Naive thymus-derived CD4-positive, alpha-beta T cell (primary cell): ENCODE data around the gene BCL2. TPM values are rescaled to one million over a fixed set of nuclear protein-coding genes. Genes with fewer than 3 reads are reported as not detected.

Experiments used
- ATAC-seq: fragments of 150-1000 bp; cut with Tn5 transposase; 2 replicates; pipeline ENCODE4 v1.10.0; 2021; ENCODE audit warnings: mild to moderate bottlenecking, moderate library complexity
- CTCF ChIA-PET: fragments of 350-600 bp; sonication (Branson Sonifier 250); formaldehyde crosslinking; loops from one replicate; lab custom pipeline; 2021; ENCODE audit warnings: antibody characterized with exemption; lab: Charles Lee
- POLR2A ChIA-PET: fragments of 350-600 bp; sonication (Branson Sonifier 250); formaldehyde crosslinking; loops from one replicate; lab custom pipeline; 2021; ENCODE audit warnings: antibody characterized with exemption, inconsistent platforms; lab: Charles Lee
- DNase-seq, 9 donors: peaks; one replicate each; pipeline versions ENCODE4 v3.0.0 to v3.0.0-alpha.2; 2020 to 2022; ENCODE audit warnings: mixed read lengths in 1 of 9
- H3K27ac ChIP-seq: one replicate; pipeline ENCODE4 v1.7.0; 2013; ENCODE audit warnings: mild to moderate bottlenecking, low read depth, low read length, moderate library complexity
- H3K27me3 ChIP-seq, 2 donors: one replicate each; pipeline ENCODE4 v1.7.0; 2013; ENCODE audit warnings: low read length in 2 of 2, mild to moderate bottlenecking in 2 of 2, moderate library complexity in 2 of 2; ENCODE audit not compliant: control insufficient read depth in 2 of 2, insufficient read depth in 2 of 2
- H3K36me3 ChIP-seq, 3 experiments: 1 replicate in 2 of 3; 2 replicates in 1 of 3; pipeline ENCODE4 v1.7.0; 2013; ENCODE audit warnings: low read length in 3 of 3, mild to moderate bottlenecking in 3 of 3, moderate library complexity in 1 of 3; ENCODE audit not compliant: insufficient read depth in 3 of 3, control insufficient read depth in 2 of 3
- H3K4me1 ChIP-seq, 2 donors: one replicate each; pipeline ENCODE4 v1.7.0; 2013; ENCODE audit warnings: low read length in 2 of 2, mild to moderate bottlenecking in 2 of 2, moderate library complexity in 1 of 2; ENCODE audit not compliant: control insufficient read depth in 2 of 2, insufficient read depth in 2 of 2
- H3K4me3 ChIP-seq: 2 replicates; pipeline ENCODE4 v1.7.0; 2013; ENCODE audit warnings: mild to moderate bottlenecking, low read length
- H3K9me3 ChIP-seq, 3 experiments: 1 replicate in 2 of 3; 2 replicates in 1 of 3; pipeline ENCODE4 v1.7.0; 2013; ENCODE audit warnings: low read length in 3 of 3; ENCODE audit not compliant: control insufficient read depth in 2 of 3
- H3K27ac Mint-ChIP-seq, 9 donors: one replicate each; pipeline ENCODE4 v1.8.0; 2020 to 2022; ENCODE audit warnings: mixed read lengths in 9 of 9, mild to moderate bottlenecking in 8 of 9, moderate library complexity in 5 of 9, inconsistent platforms in 2 of 9
- H3K27me3 Mint-ChIP-seq, 5 donors: one replicate each; pipeline ENCODE4 v1.8.0; 2021 to 2022; ENCODE audit warnings: mixed read lengths in 5 of 5, mild to moderate bottlenecking in 1 of 5
- H3K36me3 Mint-ChIP-seq, 5 donors: one replicate each; pipeline ENCODE4 v1.8.0; 2020 to 2022; ENCODE audit warnings: mixed read lengths in 5 of 5, mild to moderate bottlenecking in 3 of 5, inconsistent platforms in 1 of 5
- H3K4me1 Mint-ChIP-seq, 7 donors: one replicate each; pipeline ENCODE4 v1.8.0; 2020 to 2022; ENCODE audit warnings: mixed read lengths in 7 of 7, mild to moderate bottlenecking in 3 of 7, inconsistent platforms in 1 of 7
- H3K4me3 Mint-ChIP-seq, 10 donors: one replicate each; pipeline ENCODE4 v1.8.0; 2020 to 2022; ENCODE audit warnings: mild to moderate bottlenecking in 10 of 10, mixed read lengths in 10 of 10, moderate library complexity in 6 of 10, inconsistent platforms in 2 of 10
- H3K9me3 Mint-ChIP-seq, 11 donors: one replicate each; pipeline ENCODE4 v1.8.0; 2020 to 2022; ENCODE audit warnings: mixed read lengths in 11 of 11, mild to moderate bottlenecking in 4 of 11, inconsistent platforms in 1 of 11, moderate library complexity in 1 of 11
- intact Hi-C, 2 donors: fragments of 100-400 bp; cut with micrococcal nuclease; formaldehyde crosslinking; loops; one replicate each; pipeline ENCODE4 v1.15.1; 2023
- polyA plus RNA-seq, 2 donors: library from polyadenylated mRNA; unstranded; fragments of 300-500 nt; fragmentation: Illumina TruSeq; gene quantifications; one replicate each; pipeline ENCODE4 v1.2.3, GENCODE V29; 2021
- total RNA-seq, 6 experiments: library from RNA in 5 of 6; stranded (reverse) in 5 of 6; gene quantifications; 1 replicate in 5 of 6; 2 replicates in 1 of 6; pipeline ENCODE4 v1.2.3 and lab custom pipeline; 2021 to 2026

The BCL2 gene
- total and polyA plus RNA-seq, 7 experiments from 2014 or later: 32.7 to 154 (median 40.1) TPM

- H3K9me3 Mint-ChIP-seq: no peaks in the 10 kb centered on the region
- H3K4me3 Mint-ChIP-seq: peak overlapping the region in 1 of 10 donors; percentile 48
- H3K4me1 Mint-ChIP-seq: peaks cover 51 to 81% (median 63%) of the 10 kb centered on the region in 7 donors
- no peaks in the 10 kb centered on the region for H3K9me3 ChIP-seq
- H3K36me3 ChIP-seq: peaks cover 0 to 7% (median 0%) of the 10 kb centered on the region in 3 experiments
- ATAC-seq (no peak), DNase-seq (no peak)
- peak overlapping the region in 3 of 9 donors; percentile 38 to 62 (median 47) for H3K27ac Mint-ChIP-seq
- ChIA-PET CTCF (interaction anchor here (0.6 to 2.0 kb wide), 4 partner anchors 18 to 287 kb away, joined by 3 to 11 read pairs (median 6); partner anchors contain the start of gene BCL2), POLR2A (interaction anchor here (0.9 to 1.8 kb wide), 2 partner anchors 10 to 37 kb away, joined by 3 to 4 read pairs; no protein-coding TSS in a partner anchor)
- H3K4me1 ChIP-seq: peaks cover 46% of the 10 kb centered on the region in 2 donors
- H3K4me3 ChIP-seq: no peak overlapping the region
- no peaks in the 10 kb centered on the region for H3K27me3 ChIP-seq
- no peak overlapping the region for H3K27ac ChIP-seq
- intact Hi-C loops: no loop called here
- no peaks in the 10 kb centered on the region for H3K27me3 Mint-ChIP-seq
- peaks cover 0 to 26% (median 11%) of the 10 kb centered on the region in 5 donors for H3K36me3 Mint-ChIP-seq
Measured at GRCh38 chr18:63150326-63150725, 169.2 kb downstream of the BCL2 start.

GRCh38 chr18:63149302-63149587 is 170.3 kb downstream of the BCL2 start:
- Mint-ChIP-seq H3K27ac (peak overlapping the region in 2 of 9 donors; percentile 4 to 46), H3K4me3 (peak overlapping the region in 1 of 10 donors; percentile 10), H3K27me3 (no peaks in the 10 kb centered on the region), H3K36me3 (peaks cover 0 to 24% (median 15%) of the 10 kb centered on the region in 5 donors), H3K9me3 (peaks cover 0 to 1% (median 0%) of the 10 kb centered on the region in 11 donors), H3K4me1 (peaks cover 40 to 76% (median 56%) of the 10 kb centered on the region in 7 donors)
- Histone ChIP-seq H3K4me1 (peaks cover 36 to 37% of the 10 kb centered on the region in 2 donors), H3K27ac (no peak overlapping the region), H3K4me3 (no peak overlapping the region), H3K36me3 (peaks cover 0 to 7% (median 0%) of the 10 kb centered on the region in 3 experiments), H3K9me3 (no peaks in the 10 kb centered on the region), H3K27me3 (no peaks in the 10 kb centered on the region)
- ChIA-PET CTCF (interaction anchor here (2.0 kb wide), 1 partner anchor 17 kb away, joined by 7 read pairs; no protein-coding TSS in a partner anchor), POLR2A (interaction anchor here (0.9 to 1.9 kb wide), 3 partner anchors 13 to 168 kb away, joined by 3 to 8 read pairs (median 5); no protein-coding TSS in a partner anchor)
- intact Hi-C loops: no loop called here
- DNase-seq: no peak
- no peak for ATAC-seq

- H3K27me3 ChIP-seq: no peaks in the 10 kb centered on the region
- H3K27ac ChIP-seq: no peak overlapping the region
- H3K27ac Mint-ChIP-seq: peak overlapping the region in 3 of 9 donors; percentile 31 to 78 (median 46)
- ATAC-seq: no peak
- H3K36me3 ChIP-seq: peaks cover 0 to 7% (median 0%) of the 10 kb centered on the region in 3 experiments
- ChIA-PET CTCF (interaction anchor here (0.5 to 1.8 kb wide), 2 partner anchors 20 to 175 kb away, joined by 4 to 5 read pairs; no protein-coding TSS in a partner anchor), POLR2A (interaction anchor here (0.9 to 1.9 kb wide), 3 partner anchors 14 to 169 kb away, joined by 3 to 8 read pairs (median 5); no protein-coding TSS in a partner anchor)
- peaks cover 0 to 23% (median 18%) of the 10 kb centered on the region in 5 donors for H3K36me3 Mint-ChIP-seq
- no peaks in the 10 kb centered on the region for H3K27me3 Mint-ChIP-seq
- H3K9me3 Mint-ChIP-seq: peaks cover 0 to 1% (median 0%) of the 10 kb centered on the region in 11 donors
- peaks cover 36 to 76% (median 56%) of the 10 kb centered on the region in 7 donors for H3K4me1 Mint-ChIP-seq
- no peak overlapping the region for H3K4me3 Mint-ChIP-seq
- DNase-seq: no peak
- peaks cover 30 to 31% of the 10 kb centered on the region in 2 donors for H3K4me1 ChIP-seq
- no peak overlapping the region for H3K4me3 ChIP-seq
- intact Hi-C loops: no loop called here
- no peaks in the 10 kb centered on the region for H3K9me3 ChIP-seq
Measured at GRCh38 chr18:63148449-63149301, 170.9 kb downstream of the BCL2 start.

- Mint-ChIP-seq H3K36me3 (peaks cover under 1 to 25% (median 20%) of the 10 kb centered on the region in 5 donors), H3K4me3 (no peak overlapping the region), H3K9me3 (peaks cover 0 to 1% (median 0%) of the 10 kb centered on the region in 11 donors), H3K4me1 (peaks cover 34 to 73% (median 54%) of the 10 kb centered on the region in 7 donors), H3K27me3 (no peaks in the 10 kb centered on the region), H3K27ac (peak overlapping the region in 1 of 9 donors; percentile 4)
- Histone ChIP-seq H3K9me3 (no peaks in the 10 kb centered on the region), H3K36me3 (peaks cover 0 to 7% (median 0%) of the 10 kb centered on the region in 3 experiments), H3K4me3 (no peak overlapping the region), H3K4me1 (peaks cover 23 to 24% of the 10 kb centered on the region in 2 donors), H3K27ac (no peak overlapping the region), H3K27me3 (no peaks in the 10 kb centered on the region)
- no peak for DNase-seq
- CTCF ChIA-PET: interaction anchor here (1.8 kb wide), 1 partner anchor 176 kb away, joined by 4 read pairs; no protein-coding TSS in a partner anchor
- POLR2A ChIA-PET: interaction anchor here (1.9 kb wide), 1 partner anchor 170 kb away, joined by 8 read pairs; no protein-coding TSS in a partner anchor
- ATAC-seq: no peak
- intact Hi-C loops: no loop called here
Measured at GRCh38 chr18:63147973-63148372, 171.6 kb downstream of the BCL2 start.

- no peak for ATAC-seq
- Mint-ChIP-seq H3K4me1 (peaks cover 33 to 69% (median 51%) of the 10 kb centered on the region in 7 donors), H3K4me3 (no peak overlapping the region), H3K36me3 (peaks cover 6 to 31% (median 23%) of the 10 kb centered on the region in 5 donors), H3K9me3 (peaks cover 0 to 1% (median 0%) of the 10 kb centered on the region in 11 donors), H3K27ac (peak overlapping the region in 3 of 9 donors; percentile 2 to 38 (median 17)), H3K27me3 (no peaks in the 10 kb centered on the region)
- Histone ChIP-seq H3K36me3 (peaks cover 0 to 14% (median 0%) of the 10 kb centered on the region in 3 experiments), H3K4me1 (peaks cover 14 to 17% of the 10 kb centered on the region in 2 donors), H3K4me3 (no peak overlapping the region), H3K27ac (no peak overlapping the region), H3K9me3 (no peaks in the 10 kb centered on the region), H3K27me3 (no peaks in the 10 kb centered on the region)
- DNase-seq: no peak
- intact Hi-C loops: no loop called here
- ChIA-PET CTCF (no interaction called here), POLR2A (no interaction called here)
Measured at GRCh38 chr18:63146828-63147409, 172.7 kb downstream of the BCL2 start.
